Measurements from ENCODE around the gene PLEKHG1.

Gene PLEKHG1

DNA sequence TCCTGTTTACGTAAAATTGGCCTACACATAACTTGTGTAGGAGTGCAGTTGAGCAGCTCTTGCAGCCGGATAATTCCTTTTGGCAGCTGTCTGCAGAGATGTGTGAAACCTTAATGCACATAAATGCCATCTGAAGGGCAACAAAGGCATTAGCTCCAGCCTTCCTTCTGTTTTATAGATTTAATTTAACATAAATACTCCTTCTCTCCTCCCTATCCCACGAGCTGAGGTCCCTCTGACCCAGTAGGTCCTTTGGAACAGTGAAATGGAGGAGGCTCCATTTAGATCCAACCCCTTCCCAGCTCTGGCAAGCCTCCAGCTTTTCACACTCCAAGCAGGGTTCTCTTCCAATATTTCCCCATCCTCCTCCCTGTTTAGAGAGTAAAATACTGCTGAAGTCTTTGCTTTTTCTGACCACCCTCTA, 6.5 kb downstream of the PLEKHG1 start:
- no peak overlapping the region for H3K27ac ChIP-seq
- TF ChIP-seq, protein P1, sequence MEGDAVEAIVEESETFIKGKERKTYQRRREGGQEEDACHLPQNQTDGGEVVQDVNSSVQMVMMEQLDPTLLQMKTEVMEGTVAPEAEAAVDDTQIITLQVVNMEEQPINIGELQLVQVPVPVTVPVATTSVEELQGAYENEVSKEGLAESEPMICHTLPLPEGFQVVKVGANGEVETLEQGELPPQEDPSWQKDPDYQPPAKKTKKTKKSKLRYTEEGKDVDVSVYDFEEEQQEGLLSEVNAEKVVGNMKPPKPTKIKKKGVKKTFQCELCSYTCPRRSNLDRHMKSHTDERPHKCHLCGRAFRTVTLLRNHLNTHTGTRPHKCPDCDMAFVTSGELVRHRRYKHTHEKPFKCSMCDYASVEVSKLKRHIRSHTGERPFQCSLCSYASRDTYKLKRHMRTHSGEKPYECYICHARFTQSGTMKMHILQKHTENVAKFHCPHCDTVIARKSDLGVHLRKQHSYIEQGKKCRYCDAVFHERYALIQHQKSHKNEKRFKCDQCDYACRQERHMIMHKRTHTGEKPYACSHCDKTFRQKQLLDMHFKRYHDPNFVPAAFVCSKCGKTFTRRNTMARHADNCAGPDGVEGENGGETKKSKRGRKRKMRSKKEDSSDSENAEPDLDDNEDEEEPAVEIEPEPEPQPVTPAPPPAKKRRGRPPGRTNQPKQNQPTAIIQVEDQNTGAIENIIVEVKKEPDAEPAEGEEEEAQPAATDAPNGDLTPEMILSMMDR (conservative IDR thresholded peaks at IDR 0.05), result no peak

DNA sequence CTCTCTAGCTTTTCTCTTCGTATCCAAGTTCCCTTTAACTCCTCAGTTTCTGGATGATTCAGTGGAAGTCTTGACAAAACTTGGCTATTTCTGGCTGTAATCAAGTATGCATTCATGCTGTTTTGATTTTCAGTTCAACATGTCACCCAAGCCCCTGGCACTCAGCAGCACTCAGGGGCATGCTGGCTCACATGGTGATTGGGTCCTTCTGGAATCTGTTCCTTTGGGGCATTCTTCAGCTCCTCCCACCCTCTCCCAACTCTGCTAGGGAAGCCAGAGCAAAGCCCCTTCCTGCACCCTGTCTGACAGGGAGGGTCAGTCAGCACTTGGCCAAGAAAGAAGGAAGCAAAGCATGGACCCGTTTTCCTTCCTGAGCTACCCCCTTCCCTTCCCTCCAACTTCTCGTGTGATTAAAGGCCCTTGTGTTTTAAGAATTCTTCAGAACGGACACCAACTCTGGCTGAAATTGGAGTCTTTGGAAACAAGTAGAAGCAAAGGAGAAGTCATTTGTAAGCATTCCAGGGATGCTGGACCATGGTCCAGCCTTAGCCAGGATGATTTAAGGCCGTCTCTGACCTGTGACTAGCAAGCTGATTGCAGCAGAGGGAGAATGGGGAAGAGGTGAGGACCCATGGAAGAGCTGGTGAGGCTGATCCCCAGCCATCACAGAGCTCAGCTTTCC, 7.1 kb downstream of the PLEKHG1 start:
- TF ChIP-seq, protein P1 (conservative IDR thresholded peaks at IDR 0.05), result no peak
- H3K27ac ChIP-seq, result no peak overlapping the region

DNA sequence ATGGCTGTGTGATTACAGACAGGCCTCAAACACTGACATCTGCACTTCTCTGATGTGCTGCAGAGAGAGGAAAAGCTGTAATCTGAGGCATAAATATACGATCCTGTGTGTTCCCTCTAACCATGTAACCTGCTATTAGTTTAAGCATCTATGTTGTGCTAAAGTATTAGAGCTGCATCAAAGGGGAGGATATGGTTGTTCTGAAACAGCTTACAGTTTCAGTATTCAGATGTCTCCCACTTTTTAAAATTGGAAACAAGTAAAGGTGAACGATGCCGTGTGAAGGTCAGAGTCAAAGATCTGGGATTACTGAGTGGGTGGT, 7.6 kb downstream of the PLEKHG1 start:
- TF ChIP-seq, protein P1 (conservative IDR thresholded peaks at IDR 0.05), result no peak
- no peak overlapping the region for H3K27ac ChIP-seq

DNA sequence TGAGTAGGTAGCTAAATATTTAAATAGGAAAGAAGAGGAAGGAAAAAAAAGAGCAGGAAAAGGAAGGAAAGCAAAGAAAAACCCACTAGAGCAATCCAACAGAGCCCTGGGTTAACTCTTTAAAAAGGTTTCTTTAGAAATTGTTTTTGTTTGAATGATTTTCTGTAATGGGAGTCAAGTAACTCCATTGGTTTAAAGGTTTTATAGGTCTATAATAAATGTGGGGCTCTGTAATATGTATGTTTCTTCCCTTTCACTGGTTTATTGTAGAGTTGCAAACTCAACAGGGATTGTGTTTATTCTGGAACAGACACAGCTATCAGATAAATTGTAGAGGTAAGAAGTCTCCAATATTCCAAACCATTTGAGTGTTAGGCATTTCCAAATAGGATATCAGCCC, 10.9 kb downstream of the PLEKHG1 start:
- TF ChIP-seq, protein P1 (conservative IDR thresholded peaks at IDR 0.05), result no peak
- H3K27ac ChIP-seq, result no peak overlapping the region

DNA sequence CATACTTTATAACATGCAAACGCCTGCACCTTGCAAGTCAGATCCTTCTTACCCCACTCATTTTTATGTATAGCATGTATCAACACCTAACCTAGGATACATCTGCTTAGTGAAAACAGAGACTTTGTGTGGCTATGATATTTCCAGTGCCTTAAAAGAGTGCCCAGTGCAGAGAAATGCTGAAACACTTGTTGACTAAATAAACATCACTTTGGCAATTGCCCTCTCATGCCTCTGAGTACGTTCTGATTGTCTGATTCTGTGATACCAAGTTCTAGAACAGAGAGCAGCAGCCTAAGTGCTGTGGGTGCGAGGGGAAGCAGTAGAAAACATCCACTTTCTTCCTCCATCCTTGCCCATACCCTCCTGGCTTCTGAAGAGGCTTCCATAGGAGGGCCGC, 13.6 kb downstream of the PLEKHG1 start:
- H3K27ac ChIP-seq, result no peak overlapping the region
- TF ChIP-seq, protein P1 (conservative IDR thresholded peaks at IDR 0.05), result no peak

DNA sequence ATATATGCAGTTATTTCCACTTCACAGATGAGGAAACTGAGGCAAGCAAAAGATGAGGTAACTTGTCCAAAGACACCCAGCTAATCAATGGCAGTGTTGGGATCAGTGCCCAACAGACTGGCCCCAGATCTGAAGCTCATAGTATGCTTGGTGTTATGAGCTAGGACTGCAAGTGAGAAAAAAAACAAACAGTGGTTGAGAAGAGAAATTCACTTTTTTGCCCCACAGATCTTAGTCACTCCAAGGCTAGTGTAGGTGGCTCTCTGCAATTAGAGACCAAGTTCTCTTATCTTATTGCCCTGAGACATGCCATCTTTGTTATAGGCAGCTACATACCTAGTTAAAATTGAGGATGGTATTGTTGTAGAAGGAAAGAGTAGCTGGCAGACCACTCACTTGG, 16.3 kb downstream of the PLEKHG1 start:
- H3K27ac ChIP-seq, result no peak overlapping the region
- TF ChIP-seq, protein P1 (conservative IDR thresholded peaks at IDR 0.05), result no peak

DNA sequence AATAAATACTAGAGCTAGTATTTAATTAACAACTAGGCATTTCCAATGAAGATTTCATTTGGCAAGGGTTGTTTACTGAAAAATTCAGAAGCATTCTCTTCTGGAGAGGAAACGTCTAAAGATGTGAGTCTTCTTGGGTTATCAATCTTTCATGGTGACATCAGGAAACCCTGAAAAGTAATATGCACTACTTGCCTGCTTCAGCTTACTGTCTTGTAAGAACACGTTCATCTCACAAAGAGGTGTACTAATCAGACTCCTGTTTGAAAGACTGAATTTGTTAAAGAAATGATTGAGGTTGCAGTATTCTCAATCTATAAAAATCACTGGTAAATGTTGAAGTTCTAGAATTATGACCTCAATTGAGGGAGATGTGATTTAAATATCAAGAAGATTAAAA, 16.9 kb downstream of the PLEKHG1 start:
- TF ChIP-seq, protein P1 (conservative IDR thresholded peaks at IDR 0.05), result no peak

More for the DNA sequence above, 16.9 kb downstream of the PLEKHG1 start:
- no peak overlapping the region for H3K27ac ChIP-seq
